Parathyroid adenoma (tissue), 2 donors: Measurements from ENCODE around the gene ADARB2.

Experiments
- H2AFZ ChIP-seq: fragments of 300-600 bp; sonication (generic); one replicate; pipeline ENCODE4 v1.7.0; 2017; ENCODE audit warnings: antibody characterized with exemption, mild to moderate bottlenecking
- H3K27ac ChIP-seq: fragments of 300-600 bp; sonication (generic); one replicate; pipeline ENCODE4 v1.7.0; 2017
- H3K27me3 ChIP-seq: fragments of 300-600 bp; sonication (generic); one replicate; pipeline ENCODE4 v1.7.0; 2017; ENCODE audit warnings: low read length; ENCODE audit not compliant: control insufficient read depth, insufficient read depth
- H3K36me3 ChIP-seq: fragments of 300-600 bp; sonication (generic); one replicate; pipeline ENCODE4 v1.7.0; 2017; ENCODE audit warnings: low read length; ENCODE audit not compliant: control insufficient read depth, insufficient read depth
- H3K4me1 ChIP-seq: fragments of 300-600 bp; sonication (generic); one replicate; pipeline ENCODE4 v1.7.0; 2017; ENCODE audit warnings: control low read depth
- H3K4me2 ChIP-seq: fragments of 300-600 bp; sonication (generic); one replicate; pipeline ENCODE4 v1.7.0; 2017; ENCODE audit warnings: low read length
- H3K4me3 ChIP-seq: fragments of 300-600 bp; sonication (generic); one replicate; pipeline ENCODE4 v1.7.0; 2017; ENCODE audit warnings: low read depth, low read length
- H3K79me2 ChIP-seq: fragments of 300-600 bp; sonication (generic); one replicate; pipeline ENCODE4 v1.7.0; 2017; ENCODE audit warnings: control low read depth
- H3K9ac ChIP-seq: fragments of 300-600 bp; sonication (generic); one replicate; pipeline ENCODE4 v1.7.0; 2017; ENCODE audit warnings: mild to moderate bottlenecking
- H3K9me3 ChIP-seq: fragments of 300-600 bp; sonication (generic); one replicate; pipeline ENCODE4 v1.7.0; 2017; ENCODE audit warnings: low read length; ENCODE audit not compliant: control insufficient read depth
- CTCF ChIP-seq: fragments of 300-600 bp; sonication (generic); IDR thresholded peaks from one replicate; pipeline ENCODE4 v1.7.0; 2017; ENCODE audit warnings: antibody characterized with exemption, mild to moderate bottlenecking
- donor health status: primary hyperparathyroidism.

ADARB2 gene

GRCh38 chr10:1150638-1150955, 586.7 kb downstream of the ADARB2 start:
- H3K4me2 ChIP-seq = no peak overlapping the region
- no peaks in the 10 kb centered on the region for H3K27me3 ChIP-seq
- no peaks in the 10 kb centered on the region for H3K79me2 ChIP-seq
- no peaks in the 10 kb centered on the region for H3K9me3 ChIP-seq
- no peaks in the 10 kb centered on the region for H3K36me3 ChIP-seq
- peaks cover 10% of the 10 kb centered on the region for H3K4me1 ChIP-seq
- H3K9ac ChIP-seq = no peak overlapping the region
- no peak for TF ChIP-seq CTCF
- no peak overlapping the region for H2AFZ ChIP-seq
- no peak overlapping the region for H3K27ac ChIP-seq
- no peak overlapping the region for H3K4me3 ChIP-seq

- Histone ChIP-seq H3K4me3 (no peak overlapping the region), H3K9me3 (no peaks in the 10 kb centered on the region), H3K79me2 (no peaks in the 10 kb centered on the region), H3K4me1 (peaks cover 10% of the 10 kb centered on the region), H3K36me3 (no peaks in the 10 kb centered on the region), H3K27ac (peak overlapping the region; percentile 53), H3K27me3 (no peaks in the 10 kb centered on the region), H3K9ac (no peak overlapping the region), H3K4me2 (peak overlapping the region; percentile 40), H2AFZ (peak overlapping the region; percentile 86)
- TF ChIP-seq CTCF = no peak
Observed at GRCh38 chr10:1149793-1150637, 587.3 kb downstream of the ADARB2 start.

GRCh38 chr10:1148855-1149605, 588.3 kb downstream of the ADARB2 start:
- H3K79me2 ChIP-seq = no peaks in the 10 kb centered on the region
- H3K4me3 ChIP-seq = no peak overlapping the region
- H3K9ac ChIP-seq = no peak overlapping the region
- peak overlapping the region; percentile 53 for H3K27ac ChIP-seq
- peaks cover 10% of the 10 kb centered on the region for H3K4me1 ChIP-seq
- no peaks in the 10 kb centered on the region for H3K36me3 ChIP-seq
- peak overlapping the region; percentile 86 for H2AFZ ChIP-seq
- no peak for TF ChIP-seq CTCF
- H3K27me3 ChIP-seq = no peaks in the 10 kb centered on the region
- H3K4me2 ChIP-seq = no peak overlapping the region
- H3K9me3 ChIP-seq = no peaks in the 10 kb centered on the region

GRCh38 chr10:1147810-1148209, 589.5 kb downstream of the ADARB2 start:
- no peaks in the 10 kb centered on the region for H3K27me3 ChIP-seq
- no peaks in the 10 kb centered on the region for H3K9me3 ChIP-seq
- H3K9ac ChIP-seq = no peak overlapping the region
- TF ChIP-seq CTCF = no peak
- H3K4me3 ChIP-seq = no peak overlapping the region
- no peak overlapping the region for H3K4me2 ChIP-seq
- H3K4me1 ChIP-seq = peaks cover 10% of the 10 kb centered on the region
- no peaks in the 10 kb centered on the region for H3K79me2 ChIP-seq
- H2AFZ ChIP-seq = no peak overlapping the region
- H3K36me3 ChIP-seq = no peaks in the 10 kb centered on the region
- H3K27ac ChIP-seq = no peak overlapping the region
